SH-SY5Y (cell line): Measurements from ENCODE around the gene CIDEA.

Experiments used
- GATA2 ChIP-seq: IDR thresholded peaks from 2 replicates; pipeline ENCODE4 v1.6.1; 2011; ENCODE audit warnings: mild to moderate bottlenecking, low read depth, low read length
- GATA3 ChIP-seq: IDR thresholded peaks from 2 replicates; pipeline ENCODE4 v1.6.1; 2011; ENCODE audit warnings: low read depth, mild to moderate bottlenecking, low read length, moderate library complexity

DNA sequence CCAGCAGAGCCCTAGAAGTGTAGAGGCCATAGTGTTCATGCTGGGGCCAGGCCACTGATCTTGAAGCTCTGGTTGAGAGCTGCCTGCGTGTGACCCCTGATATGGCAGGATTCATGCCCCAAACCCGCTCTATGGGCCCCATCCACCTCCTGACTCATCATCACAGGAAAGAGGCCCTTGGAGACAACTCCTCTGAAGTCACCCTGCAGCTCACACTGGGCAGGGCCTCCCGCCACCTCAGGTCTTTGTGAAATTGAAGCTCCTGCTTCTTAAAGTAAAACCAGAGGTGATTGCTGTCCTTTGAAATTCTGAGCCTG lies 41.9 kb downstream of the CIDEA start:
- TF ChIP-seq GATA2, result no peak
- no peak for TF ChIP-seq GATA3
